Activated CD8-positive, alpha-beta memory T cell treated with anti-CD3 and anti-CD28 coated beads for 24 hours (primary cell): Measurements from ENCODE around the gene COL6A2.
A peak's percentile ranks its signal among the peaks of the same experiment; 100 is the strongest.
"Not testable (repeated sequence)": the region's sequence is repeated elsewhere in the genome, so short reads cannot be mapped to it uniquely, and the experiment has no call there.

Source experiments
- DNase-seq: peaks from one replicate; pipeline ENCODE4 v3.0.0-alpha.2; 2020

Gene COL6A2

DNA sequence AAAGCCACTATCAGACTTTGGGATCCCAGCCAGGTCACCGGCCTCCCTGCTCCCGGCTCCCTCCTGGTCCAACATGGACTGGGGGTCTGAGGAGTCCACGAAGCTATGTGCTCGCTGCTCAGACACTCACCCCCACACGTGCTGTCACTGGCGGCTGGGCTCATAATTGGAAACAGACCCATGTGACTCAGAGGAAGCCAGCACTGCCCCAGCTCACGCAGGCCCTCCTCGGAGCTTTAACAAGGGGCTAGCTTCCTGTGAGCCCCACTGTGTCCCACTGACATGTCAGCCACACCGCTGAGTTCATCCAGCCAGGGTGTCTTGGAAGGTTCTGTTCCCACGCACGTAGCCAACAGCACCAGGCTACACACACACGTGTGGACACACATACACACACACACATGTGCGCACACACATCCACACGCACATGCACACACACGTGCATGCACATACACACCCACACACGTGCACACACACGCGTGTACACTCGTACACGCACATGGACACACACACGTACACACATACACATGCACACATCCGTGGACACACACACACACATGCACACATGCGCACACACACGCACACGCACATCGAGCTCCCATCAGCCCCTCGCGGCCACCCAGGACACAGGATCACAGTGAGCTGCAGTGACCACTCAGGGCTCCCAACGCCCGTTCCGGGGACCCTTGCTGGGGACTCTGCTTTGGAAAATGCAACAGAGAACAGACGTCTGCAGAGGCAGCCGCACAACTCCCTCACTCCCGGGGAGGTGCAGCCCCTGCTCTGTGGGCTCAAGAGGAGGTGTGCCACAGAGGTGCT lies 18.4 kb upstream of the COL6A2 start:
- DNase-seq: peak; percentile 54

GRCh38 chr21:46080171-46081021 lies 17.5 kb upstream of the COL6A2 start:
- DNase-seq: peak; percentile 53

- peak; percentile 50 for DNase-seq
Observed at GRCh38 chr21:46081022-46081861, 16.7 kb upstream of the COL6A2 start.

- peak; percentile 49 for DNase-seq
Observed at GRCh38 chr21:46081862-46082712, 15.8 kb upstream of the COL6A2 start.

GRCh38 chr21:46082713-46082962 lies 15.3 kb upstream of the COL6A2 start:
- peak; percentile 50 for DNase-seq

GRCh38 chr21:46082963-46083790 lies 14.7 kb upstream of the COL6A2 start:
- DNase-seq: peak; percentile 49

GRCh38 chr21:46083791-46084561 lies 13.9 kb upstream of the COL6A2 start:
- DNase-seq: peak; percentile 42

GRCh38 chr21:46084709-46085108 lies 13.2 kb upstream of the COL6A2 start:
- peak; percentile 46 for DNase-seq

GRCh38 chr21:46085259-46085658 lies 12.7 kb upstream of the COL6A2 start:
- DNase-seq: not testable (repeated sequence)

DNA sequence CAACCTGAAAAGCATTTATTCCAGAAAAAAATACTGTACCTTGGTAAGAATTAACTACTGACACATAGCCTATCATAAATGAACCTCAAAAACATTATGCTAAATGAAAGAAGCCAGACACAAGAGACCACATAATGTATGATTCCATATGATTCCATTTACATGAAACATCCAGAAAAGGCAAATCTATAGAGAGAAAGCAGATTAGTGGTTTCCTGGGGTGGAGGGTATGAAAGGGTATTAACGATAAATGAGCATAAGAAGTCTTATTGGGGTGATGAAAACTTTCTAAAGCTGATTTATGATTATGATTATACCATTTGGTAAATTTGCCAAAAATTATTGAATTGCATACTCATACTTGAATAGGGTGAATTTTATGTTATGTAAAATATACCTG lies 10.3 kb upstream of the COL6A2 start:
- no peak for DNase-seq

GRCh38 chr21:46088189-46088588 lies 9.7 kb upstream of the COL6A2 start:
- DNase-seq: no peak

DNA sequence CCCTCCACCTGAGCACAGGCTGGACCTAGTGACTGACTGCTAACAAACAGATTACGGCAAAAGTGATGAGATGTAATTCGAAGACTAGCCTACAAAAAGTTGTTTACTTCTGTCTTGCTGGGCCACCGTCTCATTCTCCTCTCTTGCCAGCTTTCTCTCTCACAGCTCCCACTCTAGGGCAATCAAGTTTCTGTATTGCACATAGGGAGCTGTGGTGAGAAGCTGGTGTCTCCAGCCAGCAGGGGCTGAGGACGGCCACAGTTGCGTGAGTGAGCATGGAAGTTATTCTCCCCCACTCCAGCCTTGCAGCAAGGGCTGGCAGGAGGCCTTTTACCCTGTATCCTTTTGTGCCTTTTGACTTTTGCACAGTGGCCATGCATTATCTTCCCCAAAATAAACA lies 8.6 kb upstream of the COL6A2 start:
- DNase-seq: no peak

DNA sequence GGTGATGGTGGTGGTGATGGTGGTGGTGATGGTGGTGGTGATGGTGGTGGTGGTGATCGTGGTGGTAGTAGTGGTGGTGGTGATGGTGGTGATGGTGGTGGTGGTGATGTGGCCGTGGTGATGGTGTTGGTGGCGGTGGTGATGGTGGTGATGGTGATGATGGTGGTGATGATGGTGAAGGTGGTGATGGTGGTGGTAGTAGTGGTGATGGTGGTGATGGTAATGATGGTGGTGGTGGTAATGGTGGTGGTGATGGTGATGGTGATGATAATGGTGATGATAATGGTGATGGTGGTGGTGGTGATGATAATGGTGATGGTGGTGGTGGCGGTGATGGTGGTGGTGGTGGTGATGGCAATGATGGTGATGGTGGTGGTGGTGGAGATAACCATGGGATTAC lies 6.8 kb upstream of the COL6A2 start:
- DNase-seq: no peak

GRCh38 chr21:46091631-46092025 lies 6.3 kb upstream of the COL6A2 start:
- DNase-seq: no peak

DNA sequence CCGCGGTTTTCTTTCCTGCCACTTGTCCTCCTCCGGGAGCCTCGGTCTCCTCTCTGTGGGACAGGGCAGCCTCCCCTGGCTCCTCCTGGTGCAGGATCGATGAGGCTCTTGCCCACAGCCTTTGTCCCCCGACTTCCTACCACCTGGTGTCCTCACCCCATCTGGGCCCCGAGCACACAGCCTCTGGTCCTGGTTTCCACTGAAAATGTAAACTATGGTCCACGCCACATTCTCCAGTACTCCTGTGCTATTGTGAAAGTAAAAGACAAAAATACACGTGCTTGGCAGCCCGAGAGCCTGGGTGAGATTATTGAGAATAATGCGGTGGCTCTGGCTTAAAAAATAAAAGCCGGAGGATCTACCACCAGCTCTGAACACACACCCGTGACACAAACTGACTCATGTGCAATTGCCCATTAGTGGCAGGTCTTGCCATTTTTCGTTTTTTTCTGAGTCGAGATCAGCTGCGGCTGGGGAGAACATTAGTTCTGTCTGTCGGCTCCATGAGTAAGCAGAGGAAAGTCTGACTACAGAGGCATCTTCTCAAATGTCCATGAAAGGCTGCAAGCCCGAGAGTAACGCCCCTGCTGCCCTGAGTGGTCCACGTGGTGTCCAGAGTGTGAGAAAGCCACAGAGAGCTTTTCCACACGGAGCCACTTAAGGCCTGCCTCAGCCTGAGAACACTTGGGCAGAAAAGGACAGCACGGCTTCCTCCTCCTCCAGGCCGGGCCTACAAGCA lies 5.7 kb upstream of the COL6A2 start:
- peak; percentile 42 for DNase-seq

GRCh38 chr21:46092811-46093667 lies 4.9 kb upstream of the COL6A2 start:
- peak; percentile 40 for DNase-seq

DNA sequence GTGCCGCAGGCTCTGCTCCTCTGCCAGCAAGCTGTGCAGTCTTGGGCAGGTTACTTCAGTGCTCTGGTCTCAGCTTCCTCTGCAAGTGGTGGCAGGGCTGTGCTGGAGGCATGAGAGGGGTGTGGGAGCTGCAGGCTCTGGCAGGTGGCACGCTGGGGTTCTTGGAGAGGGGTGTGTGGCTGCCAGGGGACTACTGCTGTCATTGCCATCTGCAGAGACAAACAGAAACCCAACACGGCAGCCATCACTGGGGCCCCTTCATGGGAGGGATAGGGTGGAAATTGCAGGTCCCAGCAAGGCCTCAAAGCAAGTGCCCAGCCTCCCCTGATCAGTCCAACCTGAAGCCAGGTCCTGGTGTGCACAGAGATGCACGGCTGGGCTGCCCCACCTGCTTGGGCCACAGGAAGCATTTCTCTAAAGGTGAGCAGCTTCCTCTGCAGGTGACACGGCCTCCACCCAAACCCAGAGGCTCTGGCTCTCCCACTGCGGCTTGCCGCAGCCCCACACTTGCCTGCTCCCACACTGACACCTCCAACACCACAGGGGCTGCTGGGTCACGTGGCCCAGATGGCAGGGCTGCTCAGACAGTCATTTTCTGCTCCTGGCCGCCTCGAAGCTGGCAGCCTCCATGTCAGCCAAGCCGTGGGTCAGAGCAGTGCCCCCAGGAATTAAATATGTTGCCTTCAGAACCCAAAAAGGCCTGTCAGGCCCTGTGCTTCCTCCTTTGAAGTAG lies 4.1 kb upstream of the COL6A2 start:
- DNase-seq: peak; percentile 59

DNA sequence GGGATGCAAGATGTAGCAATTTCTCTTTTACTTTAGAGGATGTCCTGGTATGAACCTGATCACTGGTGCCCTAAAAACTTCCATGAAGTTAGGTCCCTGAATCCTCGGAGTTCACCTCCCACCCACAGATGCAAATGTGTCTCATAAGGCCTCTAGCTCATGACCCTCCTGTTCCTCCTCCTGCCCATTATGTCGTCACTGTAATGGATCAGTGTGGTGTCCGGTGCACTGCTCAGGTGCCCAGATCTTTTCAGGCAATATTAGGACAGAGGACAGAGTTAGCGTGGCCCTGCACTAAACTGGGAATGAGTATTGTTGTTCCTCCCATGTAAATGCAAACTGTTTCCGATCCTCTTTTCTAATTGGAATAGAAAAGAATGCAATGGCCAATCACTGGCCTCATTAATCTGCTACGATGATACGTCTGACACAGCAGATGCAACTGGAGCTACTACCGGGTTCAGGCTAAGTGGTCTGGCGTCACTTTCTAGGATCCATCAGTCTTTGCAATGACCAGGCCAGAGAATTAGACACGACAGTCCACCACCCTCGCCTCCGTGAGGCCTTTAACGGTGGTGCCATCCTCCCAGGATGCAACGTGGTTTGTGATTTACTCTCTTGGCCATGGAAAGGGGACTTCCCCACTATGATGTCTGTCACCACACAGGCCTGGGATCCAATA lies 3.4 kb upstream of the COL6A2 start:
- DNase-seq: no peak
